COLO829 (cell line): ENCODE measurements around the gene CEBPE.

Experiments
- DNase-seq: peaks from one replicate; pipeline ENCODE4 v3.0.0; 2012; ENCODE audit warnings: low spot score

The CEBPE gene

GRCh38 chr14:23074906-23075305 lies 44.1 kb downstream of the CEBPE start:
- DNase-seq: no peak

- DNase-seq: no peak
Observed at GRCh38 chr14:23071921-23072539, 47.0 kb downstream of the CEBPE start.

- DNase-seq: peak; percentile 90
Observed at GRCh38 chr14:23071244-23071920, 47.7 kb downstream of the CEBPE start.

- no peak for DNase-seq
Observed at GRCh38 chr14:23070262-23071129, 48.6 kb downstream of the CEBPE start.

- no peak for DNase-seq
Observed at GRCh38 chr14:23069413-23069806, 49.6 kb downstream of the CEBPE start.

- DNase-seq: peak; percentile 95
Observed at GRCh38 chr14:23068789-23069412, 50.2 kb downstream of the CEBPE start.

GRCh38 chr14:23067847-23068788 lies 50.9 kb downstream of the CEBPE start:
- no peak for DNase-seq
